Calu3 (cell line): Measurements from ENCODE around the gene SNX30. TPM values are rescaled to one million over a fixed set of nuclear protein-coding genes. Genes with fewer than 3 reads are reported as not detected.

ENCODE experiments used
- BruUV-seq: library from RNA; stranded (reverse); fragments of 400-500 nt; replicated peaks from 2 replicates; lab custom pipeline; 2021; lab: Mats Ljungman, UMichigan
- CTCF ChIA-PET: fragments of 300-600 bp; sonication (Branson Sonifier 250); formaldehyde crosslinking; loops from one replicate; lab custom pipeline; 2022; ENCODE audit warnings: antibody characterized with exemption; lab: Charles Lee
- DNase-seq: peaks from one replicate; pipeline ENCODE4 v3.0.0; 2022
- H3K27ac Mint-ChIP-seq: one replicate; pipeline ENCODE4 v1.8.0; 2022; ENCODE audit warnings: mixed read lengths; ENCODE audit not compliant: unreplicated experiment
- H3K27me3 Mint-ChIP-seq: one replicate; pipeline ENCODE4 v1.8.0; 2022; ENCODE audit warnings: mixed read lengths; ENCODE audit not compliant: unreplicated experiment
- H3K36me3 Mint-ChIP-seq: one replicate; pipeline ENCODE4 v1.8.0; 2022; ENCODE audit warnings: mild to moderate bottlenecking, moderate library complexity, mixed read lengths; ENCODE audit not compliant: insufficient read depth, unreplicated experiment
- H3K4me1 Mint-ChIP-seq: one replicate; pipeline ENCODE4 v1.8.0; 2022; ENCODE audit warnings: mild to moderate bottlenecking, low read depth, mixed read lengths; ENCODE audit not compliant: unreplicated experiment
- H3K4me3 Mint-ChIP-seq: one replicate; pipeline ENCODE4 v1.8.0; 2022; ENCODE audit warnings: mild to moderate bottlenecking, low read depth, moderate library complexity, mixed read lengths; ENCODE audit not compliant: unreplicated experiment
- H3K9me3 Mint-ChIP-seq: one replicate; pipeline ENCODE4 v1.8.0; 2022; ENCODE audit warnings: low read depth, mixed read lengths; ENCODE audit not compliant: unreplicated experiment
- intact Hi-C: fragments of 100-400 bp; cut with micrococcal nuclease; formaldehyde crosslinking; loops from one replicate; pipeline ENCODE4 v1.10.0; 2022; ENCODE audit not compliant: unreplicated experiment
- total RNA-seq: library from RNA; stranded (reverse); gene quantifications from 2 replicates; pipeline ENCODE4 v1.2.3, GENCODE V29; 2022
- TF ChIP-seq, protein P1 (sequence below): fragments of 200-600 bp; IDR thresholded peaks from one replicate; pipeline ENCODE4 v1.8.0; 2022; ENCODE audit warnings: antibody characterized with exemption; ENCODE audit not compliant: unreplicated experiment

SNX30 gene
- total RNA-seq, 1 experiment from 2014 or later, result 8.7 TPM

DNA sequence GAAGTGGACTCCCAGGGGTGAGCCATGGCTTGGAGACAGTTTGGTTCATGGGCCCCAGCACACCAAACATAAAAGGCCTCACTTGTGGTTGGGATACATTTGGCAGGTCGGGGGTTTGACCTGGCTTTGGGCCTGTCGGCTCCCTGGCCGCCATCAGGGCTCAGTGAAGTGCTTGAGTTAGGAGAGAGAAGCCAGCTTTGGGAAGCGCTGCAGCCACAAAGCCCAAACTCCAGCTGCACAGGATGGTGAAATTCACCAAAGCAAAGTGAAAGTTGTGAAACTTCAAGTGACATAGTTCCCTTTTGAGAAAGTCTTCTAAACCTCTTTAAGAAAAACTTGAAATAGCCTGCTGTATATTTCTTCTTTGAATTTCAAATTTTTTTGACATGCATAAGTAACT is 112.7 kb downstream of the SNX30 start:
- no TSS peak for BruUV-seq
- DNase-seq, result no peak
- CTCF ChIA-PET, result no interaction called here
- Mint-ChIP-seq H3K27me3 (no peaks in the 10 kb centered on the region), H3K9me3 (peaks cover 2% of the 10 kb centered on the region), H3K36me3 (no peaks in the 10 kb centered on the region), H3K27ac (no peak overlapping the region), H3K4me3 (no peak overlapping the region), H3K4me1 (no peaks in the 10 kb centered on the region)
- TF ChIP-seq, protein P1, sequence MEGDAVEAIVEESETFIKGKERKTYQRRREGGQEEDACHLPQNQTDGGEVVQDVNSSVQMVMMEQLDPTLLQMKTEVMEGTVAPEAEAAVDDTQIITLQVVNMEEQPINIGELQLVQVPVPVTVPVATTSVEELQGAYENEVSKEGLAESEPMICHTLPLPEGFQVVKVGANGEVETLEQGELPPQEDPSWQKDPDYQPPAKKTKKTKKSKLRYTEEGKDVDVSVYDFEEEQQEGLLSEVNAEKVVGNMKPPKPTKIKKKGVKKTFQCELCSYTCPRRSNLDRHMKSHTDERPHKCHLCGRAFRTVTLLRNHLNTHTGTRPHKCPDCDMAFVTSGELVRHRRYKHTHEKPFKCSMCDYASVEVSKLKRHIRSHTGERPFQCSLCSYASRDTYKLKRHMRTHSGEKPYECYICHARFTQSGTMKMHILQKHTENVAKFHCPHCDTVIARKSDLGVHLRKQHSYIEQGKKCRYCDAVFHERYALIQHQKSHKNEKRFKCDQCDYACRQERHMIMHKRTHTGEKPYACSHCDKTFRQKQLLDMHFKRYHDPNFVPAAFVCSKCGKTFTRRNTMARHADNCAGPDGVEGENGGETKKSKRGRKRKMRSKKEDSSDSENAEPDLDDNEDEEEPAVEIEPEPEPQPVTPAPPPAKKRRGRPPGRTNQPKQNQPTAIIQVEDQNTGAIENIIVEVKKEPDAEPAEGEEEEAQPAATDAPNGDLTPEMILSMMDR, result no peak
- intact Hi-C loops, result no loop called here

DNA sequence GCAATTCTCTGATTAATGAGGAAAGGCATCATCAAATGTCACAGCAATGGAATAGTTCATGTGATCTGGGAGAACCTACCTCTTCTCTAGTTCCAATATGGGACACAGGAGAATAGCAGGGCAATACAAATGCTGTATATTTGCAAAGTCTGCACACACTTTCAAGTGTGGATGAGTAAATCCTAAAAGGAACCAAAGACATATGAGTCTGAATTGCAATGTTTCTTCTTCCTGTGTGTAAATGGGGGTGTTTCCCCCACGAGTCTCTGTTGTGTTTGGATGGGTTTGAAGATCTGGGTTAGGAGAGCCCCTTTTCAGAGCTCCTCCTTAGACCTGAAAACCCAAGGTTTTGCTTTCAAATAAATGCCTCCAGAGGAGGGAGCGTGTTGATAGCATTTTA is 113.2 kb downstream of the SNX30 start:
- CTCF ChIA-PET, result no interaction called here
- no peak overlapping the region for H3K4me3 Mint-ChIP-seq
- no peaks in the 10 kb centered on the region for H3K36me3 Mint-ChIP-seq
- H3K27me3 Mint-ChIP-seq, result no peaks in the 10 kb centered on the region
- intact Hi-C loops, result no loop called here
- H3K9me3 Mint-ChIP-seq, result peaks cover 2% of the 10 kb centered on the region
- TF ChIP-seq, protein P1, result no peak
- no peak for DNase-seq
- no peaks in the 10 kb centered on the region for H3K4me1 Mint-ChIP-seq
- no TSS peak for BruUV-seq
- H3K27ac Mint-ChIP-seq, result no peak overlapping the region

DNA sequence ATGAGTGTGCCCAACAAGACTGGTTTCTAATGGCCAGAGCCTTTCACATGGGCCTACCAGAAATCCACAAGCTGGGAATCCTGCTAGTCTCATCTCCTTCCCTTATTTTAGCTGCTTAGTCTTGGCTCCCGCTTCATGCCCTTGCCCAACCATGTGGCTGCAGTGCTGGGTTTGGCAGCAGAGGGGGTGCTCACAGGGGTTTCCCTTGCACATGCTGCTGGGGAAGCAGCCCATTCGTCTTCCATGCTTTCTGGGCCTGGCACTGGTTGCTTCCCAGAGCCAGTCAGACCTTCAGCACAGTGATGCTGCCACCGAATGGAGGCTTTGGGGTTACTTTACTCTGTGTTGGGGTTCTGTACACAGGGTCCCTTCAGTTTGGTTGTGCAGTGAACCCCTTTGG is 113.8 kb downstream of the SNX30 start:
- Mint-ChIP-seq H3K27ac (no peak overlapping the region), H3K4me3 (no peak overlapping the region), H3K4me1 (no peaks in the 10 kb centered on the region), H3K9me3 (peaks cover 2% of the 10 kb centered on the region), H3K27me3 (no peaks in the 10 kb centered on the region), H3K36me3 (no peaks in the 10 kb centered on the region)
- no TSS peak for BruUV-seq
- no peak for DNase-seq
- TF ChIP-seq, protein P1, result no peak
- intact Hi-C loops, result no loop called here
- CTCF ChIA-PET, result no interaction called here

DNA sequence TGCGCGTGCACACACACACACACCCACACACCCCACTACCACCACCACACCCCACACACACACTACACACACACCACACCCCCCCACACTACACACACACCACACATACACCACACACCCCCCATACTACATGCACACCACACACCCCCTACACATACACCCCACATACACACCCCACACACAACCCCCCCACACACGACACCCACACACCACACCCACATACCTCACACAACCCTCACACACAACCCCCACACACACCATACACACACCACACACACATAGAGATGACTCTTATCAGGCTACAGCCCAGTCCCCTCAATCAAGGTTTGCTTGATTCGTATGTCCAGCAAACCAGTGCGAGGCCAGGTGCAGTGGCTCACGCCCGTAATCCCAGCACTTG is 114.4 kb downstream of the SNX30 start:
- H3K27me3 Mint-ChIP-seq, result no peaks in the 10 kb centered on the region
- no peaks in the 10 kb centered on the region for H3K36me3 Mint-ChIP-seq
- H3K4me3 Mint-ChIP-seq, result no peak overlapping the region
- H3K9me3 Mint-ChIP-seq, result peaks cover 2% of the 10 kb centered on the region
- BruUV-seq, result no TSS peak
- no peak for DNase-seq
- TF ChIP-seq, protein P1, result no peak
- intact Hi-C loops, result no loop called here
- no peaks in the 10 kb centered on the region for H3K4me1 Mint-ChIP-seq
- H3K27ac Mint-ChIP-seq, result no peak overlapping the region
- CTCF ChIA-PET, result no interaction called here
